ENCODE measurements around the gene SYT1. TPM values are rescaled to one million over a fixed set of nuclear protein-coding genes. Genes with fewer than 3 reads are reported as not detected.

The SYT1 gene
- total RNA-seq, 5 donors from 2014 or later (not counting 1 experiment from before 2014, with no cell fraction given), result 0.09 TPM; not detected in 3

DNA sequence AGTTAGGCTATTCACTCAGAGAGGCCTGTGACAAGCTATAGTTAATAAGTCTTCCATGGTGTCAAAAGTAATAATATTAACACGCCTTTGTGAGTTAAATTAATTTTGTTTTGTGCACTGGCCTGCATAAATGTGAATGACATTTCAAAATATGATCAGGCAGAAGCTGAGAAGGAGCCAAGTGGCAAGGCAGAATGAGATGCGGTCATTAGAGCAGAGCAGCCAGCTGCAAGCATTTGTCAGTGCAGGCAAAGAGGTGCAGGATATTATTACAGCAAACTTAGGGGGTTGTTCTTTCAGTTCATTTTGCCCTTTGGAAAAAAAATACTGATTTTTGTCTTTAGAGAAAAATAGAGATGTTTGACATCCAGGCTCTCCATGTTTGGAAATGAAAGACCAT, 461.6 kb downstream of the SYT1 start:
- POLR2A ChIA-PET, result interaction anchor here in 1 of 2 donors (0.8 kb wide), 1 partner anchor 319 kb away, joined by 4 read pairs; no protein-coding TSS in a partner anchor
- Mint-ChIP-seq H3K36me3 (no peaks in the 10 kb centered on the region), H3K27me3 (no peaks in the 10 kb centered on the region), H3K9me3 (no peaks in the 10 kb centered on the region), H3K4me3 (no peak overlapping the region), H3K4me1 (no peaks in the 10 kb centered on the region), H3K27ac (no peak overlapping the region)
- H3K27me3 ChIP-seq (replicated peaks in 1 of 2; ENCODE audit: control insufficient read depth in 2 of 2, extremely low read depth in 1 of 2, insufficient read depth in 2 of 2, low read length in 1 of 2), result no peaks in the 10 kb centered on the region
- ATAC-seq (replicated peaks in 1 of 4) (no peak), DNase-seq (no peak)
- CTCF ChIA-PET, result no interaction called here
- no peaks in the 10 kb centered on the region for H3K9me3 ChIP-seq
- H3K36me3 ChIP-seq (ENCODE audit: control insufficient read depth in 2 of 2, extremely low read depth in 1 of 2, insufficient read depth in 1 of 2, low read length in 1 of 2), result no peaks in the 10 kb centered on the region
- no peaks in the 10 kb centered on the region for H3K4me1 ChIP-seq (ENCODE audit: control insufficient read depth in 1 of 2, extremely low read depth in 1 of 2, insufficient read depth in 2 of 2, low read length in 2 of 2)
- no peak overlapping the region for H3K27ac ChIP-seq (ENCODE audit: low read length)
- no peak overlapping the region for H3K4me3 ChIP-seq (ENCODE audit: control insufficient read depth in 1 of 2, extremely low read depth in 1 of 2, low read length in 1 of 2)
- WGBS (ENCODE audit: insufficient coverage), result 69% methylated on average over 2 of the region's 2 CpGs

GRCh38 chr12:79326663-79327062, 462.1 kb downstream of the SYT1 start:
- H3K9me3 Mint-ChIP-seq, result no peaks in the 10 kb centered on the region
- Histone ChIP-seq H3K27ac (ENCODE audit: low read length) (no peak overlapping the region), H3K36me3 (ENCODE audit: control insufficient read depth in 2 of 2, extremely low read depth in 1 of 2, insufficient read depth in 1 of 2, low read length in 1 of 2) (no peaks in the 10 kb centered on the region), H3K9me3 (no peaks in the 10 kb centered on the region), H3K27me3 (replicated peaks in 1 of 2; ENCODE audit: control insufficient read depth in 2 of 2, extremely low read depth in 1 of 2, insufficient read depth in 2 of 2, low read length in 1 of 2) (no peaks in the 10 kb centered on the region), H3K4me1 (ENCODE audit: control insufficient read depth in 1 of 2, extremely low read depth in 1 of 2, insufficient read depth in 2 of 2, low read length in 2 of 2) (no peaks in the 10 kb centered on the region), H3K4me3 (ENCODE audit: control insufficient read depth in 1 of 2, extremely low read depth in 1 of 2, low read length in 1 of 2) (no peak overlapping the region)
- CTCF ChIA-PET, result no interaction called here
- no peaks in the 10 kb centered on the region for H3K4me1 Mint-ChIP-seq
- no peak for DNase-seq
- no peak for ATAC-seq (replicated peaks in 1 of 4)
- no peak overlapping the region for H3K27ac Mint-ChIP-seq
- H3K36me3 Mint-ChIP-seq, result no peaks in the 10 kb centered on the region
- H3K27me3 Mint-ChIP-seq, result no peaks in the 10 kb centered on the region
- POLR2A ChIA-PET, result interaction anchor here in 1 of 2 donors (0.8 kb wide), 1 partner anchor 320 kb away, joined by 4 read pairs; no protein-coding TSS in a partner anchor
- no peak overlapping the region for H3K4me3 Mint-ChIP-seq
- WGBS (ENCODE audit: insufficient coverage), result no CpG with 5 or more reads among the region's 2 CpGs

DNA sequence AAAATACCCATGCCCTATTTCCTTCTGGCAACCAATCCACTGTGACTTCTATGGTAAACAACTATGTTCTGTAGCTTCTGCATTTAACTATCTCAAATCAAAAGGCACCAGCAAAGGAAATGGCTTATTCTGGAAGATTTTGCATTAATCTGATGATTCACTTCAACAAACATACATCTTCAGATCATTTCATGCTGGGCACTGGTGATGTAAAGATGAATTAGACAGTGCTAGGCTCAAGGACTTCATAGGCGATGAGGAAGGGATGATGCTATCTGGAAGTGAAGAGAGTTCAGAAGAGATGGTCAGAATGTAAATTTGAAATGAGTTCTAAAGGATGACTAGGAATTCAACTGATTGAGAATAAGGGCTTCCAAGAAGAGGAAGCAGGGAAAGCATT, 462.9 kb downstream of the SYT1 start:
- Mint-ChIP-seq H3K9me3 (no peaks in the 10 kb centered on the region), H3K27ac (no peak overlapping the region), H3K27me3 (no peaks in the 10 kb centered on the region), H3K4me3 (no peak overlapping the region), H3K4me1 (no peaks in the 10 kb centered on the region), H3K36me3 (no peaks in the 10 kb centered on the region)
- H3K36me3 ChIP-seq (ENCODE audit: control insufficient read depth in 2 of 2, extremely low read depth in 1 of 2, insufficient read depth in 1 of 2, low read length in 1 of 2), result no peaks in the 10 kb centered on the region
- DNase-seq (no peak), ATAC-seq (replicated peaks in 1 of 4) (no peak)
- no peaks in the 10 kb centered on the region for H3K27me3 ChIP-seq (replicated peaks in 1 of 2; ENCODE audit: control insufficient read depth in 2 of 2, extremely low read depth in 1 of 2, insufficient read depth in 2 of 2, low read length in 1 of 2)
- H3K4me3 ChIP-seq (ENCODE audit: control insufficient read depth in 1 of 2, extremely low read depth in 1 of 2, low read length in 1 of 2), result no peak overlapping the region
- no peaks in the 10 kb centered on the region for H3K9me3 ChIP-seq
- H3K4me1 ChIP-seq (ENCODE audit: control insufficient read depth in 1 of 2, extremely low read depth in 1 of 2, insufficient read depth in 2 of 2, low read length in 2 of 2), result no peaks in the 10 kb centered on the region
- WGBS (ENCODE audit: insufficient coverage), result 80% methylated on average over 1 of the region's 1 CpG
- H3K27ac ChIP-seq (ENCODE audit: low read length), result no peak overlapping the region
- ChIA-PET POLR2A (no interaction called here), CTCF (no interaction called here)

DNA sequence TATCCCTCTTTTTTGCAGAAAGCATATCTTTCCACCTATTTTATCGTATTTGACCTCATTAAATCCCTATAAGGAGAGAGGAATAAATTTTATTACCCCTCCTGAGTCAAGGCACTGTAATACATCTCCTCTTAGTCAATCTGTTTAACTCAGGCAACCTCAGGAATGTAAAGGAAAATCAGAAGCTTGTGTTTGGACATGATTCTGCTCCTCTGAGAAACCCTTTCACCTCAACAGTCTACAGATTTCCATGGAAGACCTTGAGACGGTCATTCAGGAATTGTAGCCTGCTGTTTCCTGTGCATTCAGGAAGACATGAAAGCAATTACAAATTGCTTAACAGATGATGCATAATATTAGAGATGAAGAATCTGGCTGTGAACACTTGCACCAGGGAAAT, 465.4 kb downstream of the SYT1 start:
- POLR2A ChIA-PET, result no interaction called here

DNA sequence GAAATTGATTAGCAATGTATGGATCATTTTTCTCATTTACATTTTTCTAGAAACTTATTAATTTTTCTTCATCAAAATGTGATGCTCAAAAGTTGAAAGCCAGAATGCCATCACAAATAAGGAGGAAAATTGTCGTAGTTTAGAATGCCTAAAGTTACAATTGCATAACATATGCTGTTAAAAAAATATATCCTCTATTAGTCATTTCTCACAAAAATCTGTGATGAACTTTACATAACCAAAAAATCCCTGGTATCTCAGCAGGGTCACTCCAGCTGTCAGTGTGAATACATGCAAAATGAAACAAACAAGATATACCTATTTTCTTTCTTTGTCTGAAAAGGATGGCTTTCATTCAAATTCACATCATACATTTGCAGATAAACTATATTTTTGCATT, 467.3 kb downstream of the SYT1 start:
- ChIA-PET CTCF (no interaction called here), POLR2A (no interaction called here)
- Mint-ChIP-seq H3K36me3 (no peaks in the 10 kb centered on the region), H3K4me1 (no peaks in the 10 kb centered on the region), H3K27ac (no peak overlapping the region), H3K9me3 (no peaks in the 10 kb centered on the region), H3K4me3 (no peak overlapping the region), H3K27me3 (no peaks in the 10 kb centered on the region)
- Histone ChIP-seq H3K9me3 (no peaks in the 10 kb centered on the region), H3K4me3 (ENCODE audit: control insufficient read depth in 1 of 2, extremely low read depth in 1 of 2, low read length in 1 of 2) (no peak overlapping the region), H3K4me1 (ENCODE audit: control insufficient read depth in 1 of 2, extremely low read depth in 1 of 2, insufficient read depth in 2 of 2, low read length in 2 of 2) (no peaks in the 10 kb centered on the region), H3K27ac (ENCODE audit: low read length) (no peak overlapping the region), H3K36me3 (ENCODE audit: control insufficient read depth in 2 of 2, extremely low read depth in 1 of 2, insufficient read depth in 1 of 2, low read length in 1 of 2) (no peaks in the 10 kb centered on the region), H3K27me3 (replicated peaks in 1 of 2; ENCODE audit: control insufficient read depth in 2 of 2, extremely low read depth in 1 of 2, insufficient read depth in 2 of 2, low read length in 1 of 2) (no peaks in the 10 kb centered on the region)
- no CpG with 5 or more reads among the region's 1 CpG for WGBS (ENCODE audit: insufficient coverage)
- ATAC-seq (replicated peaks in 1 of 4) (no peak), DNase-seq (no peak)

More for the DNA sequence above, 465.4 kb downstream of the SYT1 start:
- WGBS (ENCODE audit: insufficient coverage), result no CpG with 5 or more reads among the region's 2 CpGs
- no peaks in the 10 kb centered on the region for H3K9me3 ChIP-seq
- DNase-seq (no peak), ATAC-seq (replicated peaks in 1 of 4) (no peak)
- no peak overlapping the region for H3K27ac ChIP-seq (ENCODE audit: low read length)
- CTCF ChIA-PET, result no interaction called here
- H3K4me1 ChIP-seq (ENCODE audit: control insufficient read depth in 1 of 2, extremely low read depth in 1 of 2, insufficient read depth in 2 of 2, low read length in 2 of 2), result no peaks in the 10 kb centered on the region
- Mint-ChIP-seq H3K27me3 (no peaks in the 10 kb centered on the region), H3K27ac (no peak overlapping the region), H3K9me3 (no peaks in the 10 kb centered on the region), H3K36me3 (no peaks in the 10 kb centered on the region), H3K4me3 (no peak overlapping the region), H3K4me1 (no peaks in the 10 kb centered on the region)
- no peaks in the 10 kb centered on the region for H3K27me3 ChIP-seq (replicated peaks in 1 of 2; ENCODE audit: control insufficient read depth in 2 of 2, extremely low read depth in 1 of 2, insufficient read depth in 2 of 2, low read length in 1 of 2)
- no peak overlapping the region for H3K4me3 ChIP-seq (ENCODE audit: control insufficient read depth in 1 of 2, extremely low read depth in 1 of 2, low read length in 1 of 2)
- H3K36me3 ChIP-seq (ENCODE audit: control insufficient read depth in 2 of 2, extremely low read depth in 1 of 2, insufficient read depth in 1 of 2, low read length in 1 of 2), result no peaks in the 10 kb centered on the region

- Histone ChIP-seq H3K4me1 (ENCODE audit: control insufficient read depth in 1 of 2, extremely low read depth in 1 of 2, insufficient read depth in 2 of 2, low read length in 2 of 2) (no peaks in the 10 kb centered on the region), H3K27ac (ENCODE audit: low read length) (no peak overlapping the region), H3K9me3 (no peaks in the 10 kb centered on the region), H3K27me3 (replicated peaks in 1 of 2; ENCODE audit: control insufficient read depth in 2 of 2, extremely low read depth in 1 of 2, insufficient read depth in 2 of 2, low read length in 1 of 2) (no peaks in the 10 kb centered on the region), H3K36me3 (ENCODE audit: control insufficient read depth in 2 of 2, extremely low read depth in 1 of 2, insufficient read depth in 1 of 2, low read length in 1 of 2) (no peaks in the 10 kb centered on the region), H3K4me3 (ENCODE audit: control insufficient read depth in 1 of 2, extremely low read depth in 1 of 2, low read length in 1 of 2) (no peak overlapping the region)
- H3K9me3 Mint-ChIP-seq, result no peaks in the 10 kb centered on the region
- H3K4me1 Mint-ChIP-seq, result no peaks in the 10 kb centered on the region
- no peaks in the 10 kb centered on the region for H3K27me3 Mint-ChIP-seq
- H3K27ac Mint-ChIP-seq, result no peak overlapping the region
- no peak overlapping the region for H3K4me3 Mint-ChIP-seq
- POLR2A ChIA-PET, result no interaction called here
- CTCF ChIA-PET, result no interaction called here
- DNase-seq (no peak), ATAC-seq (replicated peaks in 1 of 4) (no peak)
- WGBS (ENCODE audit: insufficient coverage), result no CpG with 5 or more reads among the region's 3 CpGs
- H3K36me3 Mint-ChIP-seq, result no peaks in the 10 kb centered on the region
Observed at GRCh38 chr12:79333144-79333543, 468.6 kb downstream of the SYT1 start.

- CTCF ChIA-PET, result no interaction called here
- H3K9me3 Mint-ChIP-seq, result peaks cover 0 to under 1% (median 0%) of the 10 kb centered on the region in 3 donors
Observed at GRCh38 chr12:79337662-79338290, 473.2 kb downstream of the SYT1 start.

More at GRCh38 chr12:79337662-79338290, 473.2 kb downstream of the SYT1 start:
- no peak for DNase-seq
- POLR2A ChIA-PET, result no interaction called here
- H3K9me3 ChIP-seq, result no peaks in the 10 kb centered on the region
- Mint-ChIP-seq H3K36me3 (no peaks in the 10 kb centered on the region), H3K4me3 (no peak overlapping the region), H3K27ac (no peak overlapping the region), H3K27me3 (no peaks in the 10 kb centered on the region), H3K4me1 (no peaks in the 10 kb centered on the region)
- H3K4me1 ChIP-seq (ENCODE audit: control insufficient read depth in 1 of 2, extremely low read depth in 1 of 2, insufficient read depth in 2 of 2, low read length in 2 of 2), result no peaks in the 10 kb centered on the region
- no peak overlapping the region for H3K27ac ChIP-seq (ENCODE audit: low read length)
- no peaks in the 10 kb centered on the region for H3K27me3 ChIP-seq (replicated peaks in 1 of 2; ENCODE audit: control insufficient read depth in 2 of 2, extremely low read depth in 1 of 2, insufficient read depth in 2 of 2, low read length in 1 of 2)
- no peak for ATAC-seq (replicated peaks in 1 of 4)
- 83% methylated on average over 5 of the region's 5 CpGs for WGBS (ENCODE audit: insufficient coverage)
- no peak overlapping the region for H3K4me3 ChIP-seq (ENCODE audit: control insufficient read depth in 1 of 2, extremely low read depth in 1 of 2, low read length in 1 of 2)
- H3K36me3 ChIP-seq (ENCODE audit: control insufficient read depth in 2 of 2, extremely low read depth in 1 of 2, insufficient read depth in 1 of 2, low read length in 1 of 2), result no peaks in the 10 kb centered on the region
